K562 (cell line): ENCODE results near the gene VSIG10. TPM values are rescaled to one million over a fixed set of nuclear protein-coding genes. Genes with fewer than 3 reads are reported as not detected.
A peak's percentile ranks its signal among the peaks of the same experiment; 100 is the strongest.

Experiments used
- ARID3A ChIP-seq: IDR thresholded peaks from 2 replicates; pipeline ENCODE4 v1.6.1; 2012; ENCODE audit warnings: low read depth, low read length, improper control_type of control experiment, borderline replicate concordance
- ATF2 ChIP-seq: sonication (generic); formaldehyde crosslinking; IDR thresholded peaks from 2 replicates; pipeline ENCODE4 v1.8.1; 2022; ENCODE audit warnings: missing genetic modification reagents
- DMBX1 ChIP-seq: fragments of 250-450 bp; sonication (Bioruptor Pico); IDR thresholded peaks from 2 replicates; pipeline ENCODE4 v1.8.0; 2022; ENCODE audit warnings: inconsistent platforms, mild to moderate bottlenecking, moderate library complexity, borderline replicate concordance
- HSF4 ChIP-seq: fragments of 250-450 bp; sonication (Bioruptor Pico); IDR thresholded peaks from 2 replicates; pipeline ENCODE4 v2.1.2; 2022; ENCODE audit warnings: mild to moderate bottlenecking, moderate library complexity, borderline replicate concordance
- KHSRP ChIP-seq: fragments of 450-650 bp; IDR thresholded peaks from 2 replicates; pipeline ENCODE4 v1.6.1; 2017
- KLF13 ChIP-seq: fragments of 450-650 bp; IDR thresholded peaks from 2 replicates; pipeline ENCODE4 v1.6.1; 2016; ENCODE audit warnings: missing genetic modification characterization, low read depth, mild to moderate bottlenecking, missing compliant biosample characterization, moderate library complexity, borderline replicate concordance
- MAFK ChIP-seq: IDR thresholded peaks from 2 replicates; pipeline ENCODE4 v1.6.1; 2011; ENCODE audit warnings: low read length, improper control_type of control experiment
- MEIS2 ChIP-seq: fragments of 450-650 bp; IDR thresholded peaks from 2 replicates; pipeline ENCODE4 v1.6.1; 2014; ENCODE audit warnings: mild to moderate bottlenecking; ENCODE audit not compliant: partially characterized antibody
- MTA1 ChIP-seq: fragments of 450-650 bp; IDR thresholded peaks from 2 replicates; pipeline ENCODE4 v1.6.1; 2017; ENCODE audit warnings: borderline replicate concordance
- MXD1 ChIP-seq: fragments of 250-450 bp; sonication (Bioruptor Pico); IDR thresholded peaks from 2 replicates; pipeline ENCODE4 v1.8.0; 2021; ENCODE audit warnings: borderline replicate concordance, mild to moderate bottlenecking, moderate library complexity; ENCODE audit not compliant: poor library complexity, severe bottlenecking
- NFYB ChIP-seq: IDR thresholded peaks from 2 replicates; pipeline ENCODE4 v1.6.1; 2011; ENCODE audit warnings: mild to moderate bottlenecking, moderate library complexity; ENCODE audit not compliant: insufficient read length; ENCODE audit errors: extremely low read depth
- RBFOX2 ChIP-seq: fragments of 200-400 bp; formaldehyde crosslinking; IDR thresholded peaks from 2 replicates; pipeline ENCODE4 v1.6.1; 2017; ENCODE audit warnings: low read depth, mild to moderate bottlenecking, low read length, moderate library complexity
- SIN3B ChIP-seq: fragments of 450-650 bp; IDR thresholded peaks from 2 replicates; pipeline ENCODE4 v1.6.1; 2017; ENCODE audit warnings: low read depth, mild to moderate bottlenecking, moderate library complexity
- SPI1 ChIP-seq: IDR thresholded peaks from 2 replicates; pipeline ENCODE4 v1.6.1; 2011; ENCODE audit warnings: low read depth, low read length, control low read depth, borderline replicate concordance
- SRSF1 ChIP-seq: fragments of 200-400 bp; formaldehyde crosslinking; IDR thresholded peaks from 2 replicates; pipeline ENCODE4 v1.6.1; 2017; ENCODE audit warnings: mild to moderate bottlenecking, low read depth, low read length, moderate library complexity
- TSC22D4 ChIP-seq: fragments of 450-650 bp; IDR thresholded peaks from 2 replicates; pipeline ENCODE4 v1.6.1; 2016; ENCODE audit warnings: missing genetic modification characterization, missing biosample characterization, control low read depth
- polyA plus RNA-seq, 8 experiments: library from polyadenylated mRNA; depleted of rRNA in 4 of 8; stranded (reverse) in 5 of 8; unstranded in 3 of 8; fragments of >200 nt; fragmentation: Nextera tagmentation in 2 of 8; fragmentation: Illumina TruSeq in 1 of 8; extraction: Ambion mirVana in 2 of 8; extraction: Trizol in 1 of 8; gene quantifications; 2 replicates each; pipeline versions ENCODE4 v1.2.1 to v1.2.3, GENCODE V29; 2011 to 2014; ENCODE audit warnings: inconsistent platforms in 1 of 8, missing spikeins in 1 of 8
- total RNA-seq, 7 experiments: library from RNA; depleted of rRNA in 6 of 7; stranded (reverse); fragments of >200 nt in 6 of 7; fragmentation: Illumina TruSeq in 2 of 7; extraction: Trizol in 2 of 7; gene quantifications; 2 replicates each; pipeline versions ENCODE4 v1.2.1 to v1.2.3, GENCODE V29; 2011 to 2021; ENCODE audit warnings: low replicate concordance in 1 of 7
- TF ChIP-seq, protein P1 (sequence below): fragments of 450-650 bp; IDR thresholded peaks from 2 replicates; pipeline ENCODE4 v1.6.1; 2016; ENCODE audit warnings: mild to moderate bottlenecking
- TF ChIP-seq, protein P2 (sequence below): fragments of 450-650 bp; formaldehyde crosslinking; IDR thresholded peaks from 2 replicates; pipeline ENCODE4 v1.4.0; 2020; ENCODE audit warnings: mild to moderate bottlenecking
- TF ChIP-seq, protein P3 (sequence below): sonication (generic); formaldehyde crosslinking; IDR thresholded peaks from 2 replicates; pipeline ENCODE4 v1.8.1; 2022; ENCODE audit warnings: missing genetic modification reagents

VSIG10 gene
- total and polyA plus RNA-seq, 9 of the 15 experiments (the other 6 are each of a cell fraction or from before 2014, with no cell fraction given): 4.1 to 8.8 (median 4.7) TPM

GRCh38 chr12:118135788-118136558 lies 32.2 kb upstream of the VSIG10 start, which contains the start of gene PEBP1 (continued):
- peak; percentile 44; the same call in 1 of the 2 replicates for TF ChIP-seq ATF2 (CRISPR knock-in tag)
- TF ChIP-seq KLF13 (tag): peak; percentile 49; the same call in 1 of the 2 replicates
- TF ChIP-seq, protein P1, sequence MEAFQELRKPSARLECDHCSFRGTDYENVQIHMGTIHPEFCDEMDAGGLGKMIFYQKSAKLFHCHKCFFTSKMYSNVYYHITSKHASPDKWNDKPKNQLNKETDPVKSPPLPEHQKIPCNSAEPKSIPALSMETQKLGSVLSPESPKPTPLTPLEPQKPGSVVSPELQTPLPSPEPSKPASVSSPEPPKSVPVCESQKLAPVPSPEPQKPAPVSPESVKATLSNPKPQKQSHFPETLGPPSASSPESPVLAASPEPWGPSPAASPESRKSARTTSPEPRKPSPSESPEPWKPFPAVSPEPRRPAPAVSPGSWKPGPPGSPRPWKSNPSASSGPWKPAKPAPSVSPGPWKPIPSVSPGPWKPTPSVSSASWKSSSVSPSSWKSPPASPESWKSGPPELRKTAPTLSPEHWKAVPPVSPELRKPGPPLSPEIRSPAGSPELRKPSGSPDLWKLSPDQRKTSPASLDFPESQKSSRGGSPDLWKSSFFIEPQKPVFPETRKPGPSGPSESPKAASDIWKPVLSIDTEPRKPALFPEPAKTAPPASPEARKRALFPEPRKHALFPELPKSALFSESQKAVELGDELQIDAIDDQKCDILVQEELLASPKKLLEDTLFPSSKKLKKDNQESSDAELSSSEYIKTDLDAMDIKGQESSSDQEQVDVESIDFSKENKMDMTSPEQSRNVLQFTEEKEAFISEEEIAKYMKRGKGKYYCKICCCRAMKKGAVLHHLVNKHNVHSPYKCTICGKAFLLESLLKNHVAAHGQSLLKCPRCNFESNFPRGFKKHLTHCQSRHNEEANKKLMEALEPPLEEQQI: no peak
- TF ChIP-seq, protein P2, sequence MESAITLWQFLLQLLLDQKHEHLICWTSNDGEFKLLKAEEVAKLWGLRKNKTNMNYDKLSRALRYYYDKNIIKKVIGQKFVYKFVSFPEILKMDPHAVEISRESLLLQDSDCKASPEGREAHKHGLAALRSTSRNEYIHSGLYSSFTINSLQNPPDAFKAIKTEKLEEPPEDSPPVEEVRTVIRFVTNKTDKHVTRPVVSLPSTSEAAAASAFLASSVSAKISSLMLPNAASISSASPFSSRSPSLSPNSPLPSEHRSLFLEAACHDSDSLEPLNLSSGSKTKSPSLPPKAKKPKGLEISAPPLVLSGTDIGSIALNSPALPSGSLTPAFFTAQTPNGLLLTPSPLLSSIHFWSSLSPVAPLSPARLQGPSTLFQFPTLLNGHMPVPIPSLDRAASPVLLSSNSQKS (CRISPR knock-in tag): no peak
- TF ChIP-seq MEIS2: no peak
- no peak for TF ChIP-seq DMBX1 (CRISPR knock-in tag)
- TF ChIP-seq NFYB: peak; percentile 88
- TF ChIP-seq ARID3A: no peak
- no peak for TF ChIP-seq HSF4
- TF ChIP-seq MTA1: no peak
- TF ChIP-seq, protein P3, sequence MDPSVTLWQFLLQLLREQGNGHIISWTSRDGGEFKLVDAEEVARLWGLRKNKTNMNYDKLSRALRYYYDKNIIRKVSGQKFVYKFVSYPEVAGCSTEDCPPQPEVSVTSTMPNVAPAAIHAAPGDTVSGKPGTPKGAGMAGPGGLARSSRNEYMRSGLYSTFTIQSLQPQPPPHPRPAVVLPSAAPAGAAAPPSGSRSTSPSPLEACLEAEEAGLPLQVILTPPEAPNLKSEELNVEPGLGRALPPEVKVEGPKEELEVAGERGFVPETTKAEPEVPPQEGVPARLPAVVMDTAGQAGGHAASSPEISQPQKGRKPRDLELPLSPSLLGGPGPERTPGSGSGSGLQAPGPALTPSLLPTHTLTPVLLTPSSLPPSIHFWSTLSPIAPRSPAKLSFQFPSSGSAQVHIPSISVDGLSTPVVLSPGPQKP (CRISPR knock-in tag): no peak
- TF ChIP-seq RBFOX2: peak; percentile 96
- no peak for TF ChIP-seq SPI1
- TF ChIP-seq KHSRP: no peak
- TF ChIP-seq MAFK: no peak
- no peak for TF ChIP-seq TSC22D4 (tag)
- TF ChIP-seq MXD1 (CRISPR knock-in tag): no peak
- TF ChIP-seq SIN3B: peak; percentile 60; the same call in 1 of the 2 replicates
- no peak for TF ChIP-seq SRSF1
